ENCODE measurements around the gene VANGL1. TPM values are rescaled to one million over a fixed set of nuclear protein-coding genes. Genes with fewer than 3 reads are reported as not detected.

Gene VANGL1
- total RNA-seq, 2 experiments from 2014 or later = 0.72 TPM

- H3K36me3 Mint-ChIP-seq (ENCODE audit: low read depth) = no peaks in the 10 kb centered on the region
- H3K4me1 Mint-ChIP-seq (ENCODE audit: low read depth) = no peaks in the 10 kb centered on the region
- no peaks in the 10 kb centered on the region for H3K9me3 Mint-ChIP-seq
- no peak overlapping the region for H3K4me3 Mint-ChIP-seq
- CTCF ChIA-PET = no interaction called here
- intact Hi-C loops (cut with micrococcal nuclease) = no loop called here
- no peak overlapping the region for H3K27ac Mint-ChIP-seq
- no peaks in the 10 kb centered on the region for H3K27me3 Mint-ChIP-seq (ENCODE audit: low read depth)
- DNase-seq = no peak
Measured at GRCh38 chr1:115672224-115673009, 30.6 kb downstream of the VANGL1 start.

- Mint-ChIP-seq H3K27ac (no peak overlapping the region), H3K4me1 (ENCODE audit: low read depth) (no peaks in the 10 kb centered on the region), H3K27me3 (ENCODE audit: low read depth) (no peaks in the 10 kb centered on the region), H3K4me3 (no peak overlapping the region), H3K9me3 (no peaks in the 10 kb centered on the region), H3K36me3 (ENCODE audit: low read depth) (no peaks in the 10 kb centered on the region)
- CTCF ChIA-PET = no interaction called here
- no peak for DNase-seq
- intact Hi-C loops (cut with micrococcal nuclease) = no loop called here
Measured at GRCh38 chr1:115676498-115677181, 34.9 kb downstream of the VANGL1 start.

GRCh38 chr1:115677182-115677555, 35.4 kb downstream of the VANGL1 start:
- Mint-ChIP-seq H3K27me3 (ENCODE audit: low read depth) (no peaks in the 10 kb centered on the region), H3K36me3 (ENCODE audit: low read depth) (no peaks in the 10 kb centered on the region), H3K4me1 (ENCODE audit: low read depth) (no peaks in the 10 kb centered on the region), H3K9me3 (no peaks in the 10 kb centered on the region), H3K4me3 (no peak overlapping the region), H3K27ac (no peak overlapping the region)
- intact Hi-C loops (cut with micrococcal nuclease) = no loop called here
- no peak for DNase-seq
- CTCF ChIA-PET = no interaction called here

- intact Hi-C loops (cut with micrococcal nuclease) = no loop called here
- Mint-ChIP-seq H3K4me3 (no peak overlapping the region), H3K27ac (no peak overlapping the region), H3K27me3 (ENCODE audit: low read depth) (no peaks in the 10 kb centered on the region), H3K9me3 (no peaks in the 10 kb centered on the region), H3K36me3 (ENCODE audit: low read depth) (no peaks in the 10 kb centered on the region), H3K4me1 (ENCODE audit: low read depth) (no peaks in the 10 kb centered on the region)
- no peak for DNase-seq
- CTCF ChIA-PET = no interaction called here
Measured at GRCh38 chr1:115677565-115677964, 35.8 kb downstream of the VANGL1 start.

GRCh38 chr1:115678141-115678540, 36.4 kb downstream of the VANGL1 start:
- no peak for DNase-seq
- no peaks in the 10 kb centered on the region for H3K27me3 Mint-ChIP-seq (ENCODE audit: low read depth)
- intact Hi-C loops (cut with micrococcal nuclease) = no loop called here
- H3K27ac Mint-ChIP-seq = no peak overlapping the region
- no peaks in the 10 kb centered on the region for H3K36me3 Mint-ChIP-seq (ENCODE audit: low read depth)
- CTCF ChIA-PET = no interaction called here
- no peak overlapping the region for H3K4me3 Mint-ChIP-seq
- no peaks in the 10 kb centered on the region for H3K4me1 Mint-ChIP-seq (ENCODE audit: low read depth)
- no peaks in the 10 kb centered on the region for H3K9me3 Mint-ChIP-seq

GRCh38 chr1:115679141-115679611, 37.4 kb downstream of the VANGL1 start:
- Mint-ChIP-seq H3K9me3 (no peaks in the 10 kb centered on the region), H3K27ac (no peak overlapping the region), H3K27me3 (ENCODE audit: low read depth) (no peaks in the 10 kb centered on the region), H3K36me3 (ENCODE audit: low read depth) (no peaks in the 10 kb centered on the region), H3K4me3 (no peak overlapping the region), H3K4me1 (ENCODE audit: low read depth) (no peaks in the 10 kb centered on the region)
- intact Hi-C loops (cut with micrococcal nuclease) = no loop called here
- CTCF ChIA-PET = interaction anchor here (0.6 kb wide), 1 partner anchor 92 kb away, joined by 4 read pairs; no protein-coding TSS in a partner anchor
- DNase-seq = no peak

GRCh38 chr1:115680730-115681111, 39.0 kb downstream of the VANGL1 start:
- CTCF ChIA-PET = no interaction called here
- no peak overlapping the region for H3K4me3 Mint-ChIP-seq
- no peaks in the 10 kb centered on the region for H3K4me1 Mint-ChIP-seq (ENCODE audit: low read depth)
- no peaks in the 10 kb centered on the region for H3K36me3 Mint-ChIP-seq (ENCODE audit: low read depth)
- no peaks in the 10 kb centered on the region for H3K27me3 Mint-ChIP-seq (ENCODE audit: low read depth)
- H3K27ac Mint-ChIP-seq = no peak overlapping the region
- intact Hi-C loops (cut with micrococcal nuclease) = no loop called here
- H3K9me3 Mint-ChIP-seq = no peaks in the 10 kb centered on the region
- no peak for DNase-seq

GRCh38 chr1:115682792-115683191, 41.0 kb downstream of the VANGL1 start:
- intact Hi-C loops (cut with micrococcal nuclease) = no loop called here
- DNase-seq = no peak
- H3K27me3 Mint-ChIP-seq (ENCODE audit: low read depth) = no peaks in the 10 kb centered on the region
- no peaks in the 10 kb centered on the region for H3K36me3 Mint-ChIP-seq (ENCODE audit: low read depth)
- no peaks in the 10 kb centered on the region for H3K4me1 Mint-ChIP-seq (ENCODE audit: low read depth)
- CTCF ChIA-PET = no interaction called here
- H3K27ac Mint-ChIP-seq = no peak overlapping the region
- no peaks in the 10 kb centered on the region for H3K9me3 Mint-ChIP-seq
- no peak overlapping the region for H3K4me3 Mint-ChIP-seq

- H3K9me3 Mint-ChIP-seq = no peaks in the 10 kb centered on the region
- CTCF ChIA-PET = interaction anchor here (2.3 kb wide), 1 partner anchor 21 kb away, joined by 4 read pairs; no protein-coding TSS in a partner anchor
Measured at GRCh38 chr1:115685029-115685705, 43.4 kb downstream of the VANGL1 start.

GRCh38 chr1:115687744-115688143, 46.0 kb downstream of the VANGL1 start:
- no peaks in the 10 kb centered on the region for H3K9me3 Mint-ChIP-seq
- H3K4me1 Mint-ChIP-seq (ENCODE audit: low read depth) = no peaks in the 10 kb centered on the region
- DNase-seq = no peak
- H3K36me3 Mint-ChIP-seq (ENCODE audit: low read depth) = no peaks in the 10 kb centered on the region
- CTCF ChIA-PET = interaction anchor here (1.6 kb wide), 1 partner anchor 19 kb away, joined by 8 read pairs; no protein-coding TSS in a partner anchor
- no peak overlapping the region for H3K4me3 Mint-ChIP-seq
- intact Hi-C loops (cut with micrococcal nuclease) = no loop called here
- H3K27me3 Mint-ChIP-seq (ENCODE audit: low read depth) = no peaks in the 10 kb centered on the region
- H3K27ac Mint-ChIP-seq = no peak overlapping the region

More at GRCh38 chr1:115685029-115685705, 43.4 kb downstream of the VANGL1 start:
- H3K27me3 Mint-ChIP-seq (ENCODE audit: low read depth) = no peaks in the 10 kb centered on the region
- H3K4me1 Mint-ChIP-seq (ENCODE audit: low read depth) = no peaks in the 10 kb centered on the region
- H3K36me3 Mint-ChIP-seq (ENCODE audit: low read depth) = no peaks in the 10 kb centered on the region
- H3K27ac Mint-ChIP-seq = no peak overlapping the region
- intact Hi-C loops (cut with micrococcal nuclease) = no loop called here
- DNase-seq = no peak
- H3K4me3 Mint-ChIP-seq = no peak overlapping the region

- CTCF ChIA-PET = interaction anchor here (1.0 kb wide), 1 partner anchor 16 kb away, joined by 4 read pairs; no protein-coding TSS in a partner anchor
- H3K36me3 Mint-ChIP-seq (ENCODE audit: low read depth) = no peaks in the 10 kb centered on the region
- intact Hi-C loops (cut with micrococcal nuclease) = no loop called here
- no peaks in the 10 kb centered on the region for H3K4me1 Mint-ChIP-seq (ENCODE audit: low read depth)
- no peak overlapping the region for H3K4me3 Mint-ChIP-seq
- H3K9me3 Mint-ChIP-seq = no peaks in the 10 kb centered on the region
- no peak for DNase-seq
- H3K27ac Mint-ChIP-seq = no peak overlapping the region
- H3K27me3 Mint-ChIP-seq (ENCODE audit: low read depth) = no peaks in the 10 kb centered on the region
Measured at GRCh38 chr1:115690972-115691371, 49.2 kb downstream of the VANGL1 start.

- Mint-ChIP-seq H3K4me3 (no peak overlapping the region), H3K27ac (no peak overlapping the region), H3K36me3 (ENCODE audit: low read depth) (no peaks in the 10 kb centered on the region), H3K9me3 (no peaks in the 10 kb centered on the region), H3K27me3 (ENCODE audit: low read depth) (no peaks in the 10 kb centered on the region), H3K4me1 (ENCODE audit: low read depth) (no peaks in the 10 kb centered on the region)
- CTCF ChIA-PET = interaction anchor here (1.0 kb wide), 1 partner anchor 14 kb away, joined by 3 read pairs; no protein-coding TSS in a partner anchor
- intact Hi-C loops (cut with micrococcal nuclease) = no loop called here
- no peak for DNase-seq
Measured at GRCh38 chr1:115692224-115692623, 50.5 kb downstream of the VANGL1 start.

All from activated naive CD4-positive, alpha-beta T cell treated with anti-CD3 and anti-CD28 coated beads for 36 hours (primary cell).